GM19023 (cell line): ENCODE data around the gene SUSD2.
"Not testable (repeated sequence)": the region's sequence is repeated elsewhere in the genome, so short reads cannot be mapped to it uniquely, and the experiment has no call there.

ENCODE experiments used
- ATAC-seq: cut with Tn5 transposase; IDR thresholded peaks from one replicate; pipeline ENCODE4 v1.9.1; 2021; ENCODE audit warnings: mild to moderate bottlenecking, moderate library complexity; ENCODE audit not compliant: unreplicated experiment

Gene SUSD2

GRCh38 chr22:24186892-24187670 lies 5.8 kb downstream of the SUSD2 start:
- no peak for ATAC-seq

- no peak for ATAC-seq
Observed at GRCh38 chr22:24187731-24188644, 6.7 kb downstream of the SUSD2 start.

- no peak for ATAC-seq
Observed at GRCh38 chr22:24188705-24189248, 7.5 kb downstream of the SUSD2 start.

- no peak for ATAC-seq
Observed at GRCh38 chr22:24189249-24190158, 8.2 kb downstream of the SUSD2 start.

- no peak for ATAC-seq
Observed at GRCh38 chr22:24190159-24190540, 8.9 kb downstream of the SUSD2 start.

GRCh38 chr22:24190596-24191208 lies 9.4 kb downstream of the SUSD2 start:
- ATAC-seq = no peak

GRCh38 chr22:24191381-24191841 lies 10.1 kb downstream of the SUSD2 start:
- no peak for ATAC-seq

- no peak for ATAC-seq
Observed at GRCh38 chr22:24191893-24192292, 10.6 kb downstream of the SUSD2 start.

- ATAC-seq = no peak
Observed at GRCh38 chr22:24198682-24199052, 17.4 kb downstream of the SUSD2 start.

GRCh38 chr22:24200619-24201212 lies 19.4 kb downstream of the SUSD2 start:
- no peak for ATAC-seq

- ATAC-seq = no peak
Observed at GRCh38 chr22:24201681-24202614, 20.7 kb downstream of the SUSD2 start.

GRCh38 chr22:24203856-24204255 lies 22.6 kb downstream of the SUSD2 start:
- ATAC-seq = not testable (repeated sequence)

GRCh38 chr22:24205438-24206195 lies 24.3 kb downstream of the SUSD2 start:
- ATAC-seq = no peak

GRCh38 chr22:24206460-24207263 lies 25.4 kb downstream of the SUSD2 start:
- ATAC-seq = not testable (repeated sequence)

- ATAC-seq = no peak
Observed at GRCh38 chr22:24207264-24208011, 26.2 kb downstream of the SUSD2 start.

- ATAC-seq = no peak
Observed at GRCh38 chr22:24208012-24208749, 26.9 kb downstream of the SUSD2 start.
